HG03520 (cell line): ENCODE results near the gene CAP2.
"Not testable (repeated sequence)": the region's sequence is repeated elsewhere in the genome, so short reads cannot be mapped to it uniquely, and the experiment has no call there.

ENCODE experiments used
- ATAC-seq: cut with Tn5 transposase; IDR thresholded peaks from one replicate; pipeline ENCODE4 v1.9.1; 2021; ENCODE audit warnings: mild to moderate bottlenecking, moderate library complexity; ENCODE audit not compliant: unreplicated experiment

The CAP2 gene

GRCh38 chr6:17494919-17495318, 101.5 kb downstream of the CAP2 start:
- no peak for ATAC-seq

- no peak for ATAC-seq
These were observed 104.2 kb downstream of the CAP2 start for GRCh38 chr6:17497535-17498095.

- no peak for ATAC-seq
These were observed 108.0 kb downstream of the CAP2 start for GRCh38 chr6:17501442-17501841.

GRCh38 chr6:17501982-17502704, 108.7 kb downstream of the CAP2 start:
- ATAC-seq: no peak

- ATAC-seq: no peak
These were observed 109.7 kb downstream of the CAP2 start for GRCh38 chr6:17503051-17503450.

- no peak for ATAC-seq
These were observed 110.6 kb downstream of the CAP2 start for GRCh38 chr6:17504005-17504404.

GRCh38 chr6:17505062-17505476, 111.7 kb downstream of the CAP2 start:
- no peak for ATAC-seq

- ATAC-seq: no peak
These were observed 112.4 kb downstream of the CAP2 start for GRCh38 chr6:17505767-17506280.

GRCh38 chr6:17506531-17506930, 113.1 kb downstream of the CAP2 start:
- ATAC-seq: no peak

- no peak for ATAC-seq
These were observed 113.6 kb downstream of the CAP2 start for GRCh38 chr6:17506962-17507361.

- ATAC-seq: no peak
These were observed 117.7 kb downstream of the CAP2 start for GRCh38 chr6:17511084-17511483.

- ATAC-seq: no peak
These were observed 118.2 kb downstream of the CAP2 start for GRCh38 chr6:17511580-17511979.

- ATAC-seq: no peak
These were observed 125.7 kb downstream of the CAP2 start for GRCh38 chr6:17519120-17519519.

- ATAC-seq: no peak
These were observed 132.2 kb downstream of the CAP2 start for GRCh38 chr6:17525637-17526036.

- ATAC-seq: no peak
These were observed 133.7 kb downstream of the CAP2 start for GRCh38 chr6:17527076-17527475.

- no peak for ATAC-seq
These were observed 137.0 kb downstream of the CAP2 start for GRCh38 chr6:17530321-17530835.

GRCh38 chr6:17536586-17536985, 143.2 kb downstream of the CAP2 start:
- no peak for ATAC-seq

GRCh38 chr6:17542243-17542642, 148.8 kb downstream of the CAP2 start:
- no peak for ATAC-seq

GRCh38 chr6:17545681-17546080, 152.3 kb downstream of the CAP2 start:
- ATAC-seq: not testable (repeated sequence)

GRCh38 chr6:17551383-17551958, 158.1 kb downstream of the CAP2 start:
- ATAC-seq: no peak

GRCh38 chr6:17552861-17553260, 159.5 kb downstream of the CAP2 start:
- ATAC-seq: no peak

- no peak for ATAC-seq
These were observed 162.6 kb downstream of the CAP2 start for GRCh38 chr6:17556014-17556413.
